ENCODE results near the gene TP53TG3F.
"Not testable (repeated sequence)": the region's sequence is repeated elsewhere in the genome, so short reads cannot be mapped to it uniquely, and the experiment has no call there.

Gene TP53TG3F

GRCh38 chr16:33459312-33459711, at the start of gene TP53TG3F:
Gene TP53TG3F, plus strand, starts transcription at chr16:33459612. Its CDS starts 68 bp downstream, at chr16:33459680.
- not testable (repeated sequence) for DNase-seq

- DNase-seq = not testable (repeated sequence)
Observed at GRCh38 chr16:33491611-33492010, 32.2 kb downstream of the TP53TG3F start.

GRCh38 chr16:33507231-33507630, 47.8 kb downstream of the TP53TG3F start:
- DNase-seq = not testable (repeated sequence)

- DNase-seq = not testable (repeated sequence)
Observed at GRCh38 chr16:33509070-33509469, 49.7 kb downstream of the TP53TG3F start.

GRCh38 chr16:33509906-33510305, 50.5 kb downstream of the TP53TG3F start:
- DNase-seq = not testable (repeated sequence)

All from fibroblast of skin of right biceps (primary cell).